ENCODE data around the gene PLCXD1. TPM values are rescaled to one million over a fixed set of nuclear protein-coding genes. Genes with fewer than 3 reads are reported as not detected.

PLCXD1 gene
- polyA plus RNA-seq, 1 donor from 2014 or later = 30.1 TPM

- H2AFZ ChIP-seq (ENCODE audit: low read depth, low read length) = no peak overlapping the region
- no peaks in the 10 kb centered on the region for H3K9me3 ChIP-seq (ENCODE audit: low read length)
- H3K9me2 ChIP-seq (ENCODE audit: insufficient read depth, low read length) = no peaks in the 10 kb centered on the region
- H3K9ac ChIP-seq (ENCODE audit: low read length) = no peak overlapping the region
- no peaks in the 10 kb centered on the region for H4K20me1 ChIP-seq (ENCODE audit: insufficient read depth)
- no peak for TF ChIP-seq TAF1 (IDR thresholded peaks at IDR 0.05; ENCODE audit: low read depth)
- no peak for TF ChIP-seq REST (IDR thresholded peaks at IDR 0.05; ENCODE audit: borderline replicate concordance)
- TF ChIP-seq CTCF (IDR thresholded peaks at IDR 0.05; ENCODE audit: poor library complexity, severe bottlenecking) = no peak
- no peak for TF ChIP-seq POLR2AphosphoS5 (IDR thresholded peaks at IDR 0.05)
- no peak for TF ChIP-seq EZH2 (IDR thresholded peaks at IDR 0.05; ENCODE audit: borderline replicate concordance, insufficient read depth, low read length, poor library complexity, severe bottlenecking)
- TF ChIP-seq SMC3 (conservative IDR thresholded peaks at IDR 0.05; ENCODE audit: poor library complexity) = no peak
- no peak for TF ChIP-seq EP300 (conservative IDR thresholded peaks at IDR 0.05; ENCODE audit: poor library complexity, severe bottlenecking)
- TF ChIP-seq RAD21 (conservative IDR thresholded peaks at IDR 0.05) = no peak
- no peak for TF ChIP-seq MXI1 (conservative IDR thresholded peaks at IDR 0.05; ENCODE audit: poor library complexity, severe bottlenecking)
- H3K36me3 ChIP-seq (ENCODE audit: insufficient read depth, low read length) = no peaks in the 10 kb centered on the region
- no peaks in the 10 kb centered on the region for H3K79me2 ChIP-seq (replicated peaks; ENCODE audit: insufficient read depth, low read length)
- no peaks in the 10 kb centered on the region for H3F3A ChIP-seq (ENCODE audit: insufficient read depth, low read length, poor library complexity, severe bottlenecking)
- H3K27me3 ChIP-seq (ENCODE audit: insufficient read depth, low read depth, low read length) = no peaks in the 10 kb centered on the region
- H3K4me2 ChIP-seq (ENCODE audit: low read length) = no peak overlapping the region
- no peak overlapping the region for H3K4me3 ChIP-seq (ENCODE audit: low read length)
- H3K27ac ChIP-seq (ENCODE audit: low read length) = no peak overlapping the region
These were observed 15.7 kb upstream of the PLCXD1 start for GRCh38 chrX:265502-265901.

- Histone ChIP-seq H2AFZ (ENCODE audit: low read depth, low read length) (no peak overlapping the region), H3K9me2 (ENCODE audit: insufficient read depth, low read length) (no peaks in the 10 kb centered on the region), H3F3A (ENCODE audit: insufficient read depth, low read length, poor library complexity, severe bottlenecking) (no peaks in the 10 kb centered on the region), H3K9me3 (ENCODE audit: low read length) (no peaks in the 10 kb centered on the region), H4K20me1 (ENCODE audit: insufficient read depth) (no peaks in the 10 kb centered on the region), H3K36me3 (ENCODE audit: insufficient read depth, low read length) (no peaks in the 10 kb centered on the region), H3K27ac (ENCODE audit: low read length) (no peak overlapping the region), H3K79me2 (replicated peaks; ENCODE audit: insufficient read depth, low read length) (no peaks in the 10 kb centered on the region), H3K9ac (ENCODE audit: low read length) (no peak overlapping the region), H3K27me3 (ENCODE audit: insufficient read depth, low read depth, low read length) (no peaks in the 10 kb centered on the region), H3K4me3 (ENCODE audit: low read length) (no peak overlapping the region), H3K4me2 (ENCODE audit: low read length) (no peak overlapping the region)
- TF ChIP-seq SMC3 (conservative IDR thresholded peaks at IDR 0.05; ENCODE audit: poor library complexity) (no peak), EZH2 (IDR thresholded peaks at IDR 0.05; ENCODE audit: borderline replicate concordance, insufficient read depth, low read length, poor library complexity, severe bottlenecking) (no peak), CTCF (IDR thresholded peaks at IDR 0.05; ENCODE audit: poor library complexity, severe bottlenecking) (no peak), POLR2AphosphoS5 (IDR thresholded peaks at IDR 0.05) (no peak), TAF1 (IDR thresholded peaks at IDR 0.05; ENCODE audit: low read depth) (no peak), EP300 (conservative IDR thresholded peaks at IDR 0.05; ENCODE audit: poor library complexity, severe bottlenecking) (no peak), RAD21 (conservative IDR thresholded peaks at IDR 0.05) (no peak), REST (IDR thresholded peaks at IDR 0.05; ENCODE audit: borderline replicate concordance) (no peak), MXI1 (conservative IDR thresholded peaks at IDR 0.05; ENCODE audit: poor library complexity, severe bottlenecking) (no peak)
These were observed 13.4 kb upstream of the PLCXD1 start for GRCh38 chrX:267771-268261.

Data from neural cell (in vitro differentiated cells).